Panc1 (cell line): ENCODE data around the gene CPT1B. TPM values are rescaled to one million over a fixed set of nuclear protein-coding genes. Genes with fewer than 3 reads are reported as not detected.
A peak's percentile ranks its signal among the peaks of the same experiment; 100 is the strongest.

Source experiments
- ATAC-seq: fragments of 200-7000 bp; cut with Tn5 transposase; 2 replicates; pipeline ENCODE4 v1.9.1; 2020; ENCODE audit warnings: mild to moderate bottlenecking, moderate library complexity
- BruUV-seq: library from RNA; stranded (reverse); fragments of 400-500 nt; replicated peaks from 2 replicates; lab custom pipeline; 2021; lab: Mats Ljungman, UMichigan
- CTCF ChIA-PET: fragments of 300-600 bp; sonication (Branson Sonifier 250); formaldehyde crosslinking; loops from one replicate; lab custom pipeline; 2022; ENCODE audit warnings: antibody characterized with exemption; lab: Charles Lee
- POLR2A ChIA-PET: fragments of 300-600 bp; sonication (Branson Sonifier 250); formaldehyde crosslinking; loops from one replicate; lab custom pipeline; 2022; ENCODE audit warnings: antibody characterized with exemption; lab: Charles Lee
- DNase-seq: peaks from one replicate; pipeline ENCODE4 v3.0.0-alpha.2; 2010; ENCODE audit warnings: low read depth, low spot score
- H3K27ac ChIP-seq: 2 replicates; pipeline ENCODE4 v1.5.1; 2011; ENCODE audit warnings: mild to moderate bottlenecking, low read length, inconsistent platforms
- H3K27me3 ChIP-seq: fragments of 200-500 bp; sonication (Bioruptor generic); 2 replicates; pipeline ENCODE4 v1.6.0; 2014; ENCODE audit warnings: low read length, inconsistent platforms; ENCODE audit not compliant: control insufficient read depth, insufficient read depth
- H3K36me3 ChIP-seq: fragments of 200-500 bp; sonication (Bioruptor generic); 2 replicates; pipeline ENCODE4 v1.5.1; 2014; ENCODE audit warnings: inconsistent platforms, mild to moderate bottlenecking, low read length, moderate library complexity; ENCODE audit not compliant: control insufficient read depth, insufficient read depth
- H3K4me1 ChIP-seq: 2 replicates; pipeline ENCODE4 v1.5.1; 2011; ENCODE audit warnings: inconsistent platforms, mild to moderate bottlenecking, low read length, moderate library complexity; ENCODE audit not compliant: control insufficient read depth, insufficient read depth
- H3K4me3 ChIP-seq, 2 experiments: 2 replicates each; pipeline ENCODE4 v1.5.1; 2011 to 2012; ENCODE audit warnings: low read depth in 2 of 2, low read length in 2 of 2, mild to moderate bottlenecking in 2 of 2, inconsistent platforms in 1 of 2, moderate library complexity in 1 of 2
- H3K9me3 ChIP-seq: fragments of 200-500 bp; sonication (Bioruptor generic); 2 replicates; pipeline ENCODE4 v1.5.1; 2014; ENCODE audit warnings: low read depth, mild to moderate bottlenecking, inconsistent platforms, low read length, moderate library complexity; ENCODE audit not compliant: control insufficient read depth, insufficient read depth
- CTCF ChIP-seq: fragments of 450-650 bp; IDR thresholded peaks from 2 replicates; pipeline ENCODE4 v1.5.1; 2017; ENCODE audit warnings: mild to moderate bottlenecking
- POLR2AphosphoS5 ChIP-seq: IDR thresholded peaks from 2 replicates; pipeline ENCODE4 v1.6.1; 2012; ENCODE audit warnings: mild to moderate bottlenecking, low read depth, low read length, moderate library complexity
- REST ChIP-seq, 2 experiments: IDR thresholded peaks; 2 replicates each; pipeline ENCODE4 v1.6.1; 2011 to 2012; ENCODE audit warnings: low read depth in 2 of 2, control low read depth in 1 of 2, low read length in 1 of 2, mild to moderate bottlenecking in 1 of 2, moderate library complexity in 1 of 2; ENCODE audit not compliant: insufficient read depth in 1 of 2
- SIN3A ChIP-seq: IDR thresholded peaks from 2 replicates; pipeline ENCODE4 v1.6.1; 2012; ENCODE audit warnings: low read depth, mild to moderate bottlenecking, low read length, moderate library complexity, borderline replicate concordance; ENCODE audit not compliant: insufficient read depth
- TCF7L2 ChIP-seq: IDR thresholded peaks from 2 replicates; pipeline ENCODE4 v1.6.1; 2011; ENCODE audit warnings: mild to moderate bottlenecking, low read depth, low read length, inconsistent platforms
- in situ Hi-C: cut with HindIII; loops from 2 replicates; pipeline ENCODE4 v1.10.0; 2016; ENCODE audit warnings: low sequenced_read_pairs, low pct_unique_long_range_greater_than_20kb
- intact Hi-C: fragments of 100-400 bp; cut with micrococcal nuclease; formaldehyde crosslinking; loops from one replicate; pipeline ENCODE4 v1.10.0; 2022; ENCODE audit not compliant: unreplicated experiment
- total RNA-seq: library from RNA; stranded (reverse); gene quantifications from one replicate; pipeline ENCODE4 v1.2.1, GENCODE V29; 2021; ENCODE audit not compliant: unreplicated experiment

CPT1B gene
- total RNA-seq, 1 experiment from 2014 or later, result 18.4 TPM

GRCh38 chr22:50600538-50600937, 22.3 kb upstream of the CPT1B start, which contains the start of gene MAPK8IP2:
TSS of gene MAPK8IP2 (plus strand) at chr22:50600793. CDS start at chr22:50600819, 26 bp downstream.
- peaks cover 3% of the 10 kb centered on the region; the same call in 1 of the 2 replicates for H3K4me1 ChIP-seq
- H3K4me3 ChIP-seq, result peak within 1 kb of the TSS; percentile 55 to 56
- intact Hi-C loops (no loop called here), in situ Hi-C loops (no loop called here)
- ChIA-PET CTCF (no interaction called here), POLR2A (no interaction called here)
- TF ChIP-seq SIN3A, result no peak
- no peak for TF ChIP-seq POLR2AphosphoS5
- no peak for TF ChIP-seq CTCF
- TF ChIP-seq REST (IDR thresholded peaks at IDR 0.05; ENCODE audit: insufficient read depth in 1 of 2, low read depth in 2 of 2, low read length in 1 of 2), result no peak
- no peak for TF ChIP-seq TCF7L2
- no peaks in the 10 kb centered on the region for H3K9me3 ChIP-seq
- DNase-seq (no peak), ATAC-seq (peak; percentile 87)
- BruUV-seq, result no TSS peak
- H3K27me3 ChIP-seq, result no peaks in the 10 kb centered on the region
- 0 out of 2 replicates have a peak within 1 kb of the TSS, but pooled peaks have one; percentile 7 for H3K27ac ChIP-seq
- no peaks in the 10 kb centered on the region for H3K36me3 ChIP-seq

- no peak for DNase-seq
- ChIA-PET CTCF (no interaction called here), POLR2A (no interaction called here)
- ATAC-seq, result peak; percentile 79
- Histone ChIP-seq H3K36me3 (no peaks in the 10 kb centered on the region), H3K27me3 (no peaks in the 10 kb centered on the region), H3K9me3 (no peaks in the 10 kb centered on the region), H3K27ac (no peak overlapping the region), H3K4me1 (peaks cover 3% of the 10 kb centered on the region; the same call in 1 of the 2 replicates), H3K4me3 (peak overlapping the region; percentile 40 to 55)
- in situ Hi-C loops (no loop called here), intact Hi-C loops (no loop called here)
- no TSS peak for BruUV-seq
- TF ChIP-seq TCF7L2 (no peak), REST (IDR thresholded peaks at IDR 0.05; ENCODE audit: insufficient read depth in 1 of 2, low read depth in 2 of 2, low read length in 1 of 2) (peak; percentile 98), CTCF (no peak), POLR2AphosphoS5 (no peak), SIN3A (peak; percentile 99)
Measured at GRCh38 chr22:50599816-50600455, 21.7 kb upstream of the CPT1B start.
